IPS-18a (cell line): ENCODE results near the gene ZEB2.

Experiments
- H3K27ac ChIP-seq: one replicate; pipeline ENCODE4 v1.5.1; 2013; ENCODE audit warnings: low read length
- H3K27me3 ChIP-seq: one replicate; pipeline ENCODE4 v1.6.1; 2013; ENCODE audit warnings: mild to moderate bottlenecking, low read length; ENCODE audit not compliant: control insufficient read depth, insufficient read depth
- H3K36me3 ChIP-seq: one replicate; pipeline ENCODE4 v1.6.1; 2013; ENCODE audit warnings: low read depth, low read length; ENCODE audit not compliant: control insufficient read depth
- H3K4me1 ChIP-seq: one replicate; pipeline ENCODE4 v1.6.1; 2013; ENCODE audit warnings: low read depth, low read length; ENCODE audit not compliant: control insufficient read depth
- H3K4me3 ChIP-seq: one replicate; pipeline ENCODE4 v1.5.1; 2013; ENCODE audit warnings: low read length
- H3K9ac ChIP-seq: one replicate; pipeline ENCODE4 v1.6.1; 2013; ENCODE audit warnings: mild to moderate bottlenecking, low read length, moderate library complexity
- H3K9me3 ChIP-seq: one replicate; pipeline ENCODE4 v1.6.1; 2013; ENCODE audit warnings: low read depth, low read length; ENCODE audit not compliant: control insufficient read depth

ZEB2 gene

GRCh38 chr2:144465749-144466148, 54.2 kb downstream of the ZEB2 start:
- Histone ChIP-seq H3K27me3 (no peaks in the 10 kb centered on the region), H3K36me3 (no peaks in the 10 kb centered on the region), H3K9me3 (no peaks in the 10 kb centered on the region), H3K27ac (no peak overlapping the region), H3K9ac (no peak overlapping the region), H3K4me1 (peaks cover 40% of the 10 kb centered on the region), H3K4me3 (no peak overlapping the region)

- Histone ChIP-seq H3K9ac (no peak overlapping the region), H3K27me3 (no peaks in the 10 kb centered on the region), H3K4me3 (no peak overlapping the region), H3K27ac (no peak overlapping the region), H3K36me3 (no peaks in the 10 kb centered on the region), H3K4me1 (peaks cover 34% of the 10 kb centered on the region), H3K9me3 (no peaks in the 10 kb centered on the region)
These were observed 55.2 kb downstream of the ZEB2 start for GRCh38 chr2:144464730-144465129.

- H3K4me3 ChIP-seq: no peak overlapping the region
- no peak overlapping the region for H3K27ac ChIP-seq
- no peaks in the 10 kb centered on the region for H3K9me3 ChIP-seq
- no peaks in the 10 kb centered on the region for H3K27me3 ChIP-seq
- no peaks in the 10 kb centered on the region for H3K36me3 ChIP-seq
- peaks cover 21% of the 10 kb centered on the region for H3K4me1 ChIP-seq
- no peak overlapping the region for H3K9ac ChIP-seq
These were observed 56.7 kb downstream of the ZEB2 start for GRCh38 chr2:144463266-144463665.

GRCh38 chr2:144462266-144462665, 57.7 kb downstream of the ZEB2 start:
- Histone ChIP-seq H3K27me3 (no peaks in the 10 kb centered on the region), H3K9me3 (no peaks in the 10 kb centered on the region), H3K27ac (no peak overlapping the region), H3K4me1 (peaks cover 11% of the 10 kb centered on the region), H3K4me3 (no peak overlapping the region), H3K9ac (no peak overlapping the region), H3K36me3 (no peaks in the 10 kb centered on the region)

- no peaks in the 10 kb centered on the region for H3K27me3 ChIP-seq
- H3K27ac ChIP-seq: no peak overlapping the region
- no peaks in the 10 kb centered on the region for H3K36me3 ChIP-seq
- no peak overlapping the region for H3K4me3 ChIP-seq
- H3K9me3 ChIP-seq: no peaks in the 10 kb centered on the region
- H3K9ac ChIP-seq: no peak overlapping the region
- peaks cover 11% of the 10 kb centered on the region for H3K4me1 ChIP-seq
These were observed 58.6 kb downstream of the ZEB2 start for GRCh38 chr2:144461308-144461766.

- H3K4me3 ChIP-seq: no peak overlapping the region
- H3K27ac ChIP-seq: no peak overlapping the region
- no peak overlapping the region for H3K9ac ChIP-seq
- H3K4me1 ChIP-seq: peaks cover 11% of the 10 kb centered on the region
- no peaks in the 10 kb centered on the region for H3K27me3 ChIP-seq
- H3K9me3 ChIP-seq: no peaks in the 10 kb centered on the region
- H3K36me3 ChIP-seq: no peaks in the 10 kb centered on the region
These were observed 59.1 kb downstream of the ZEB2 start for GRCh38 chr2:144460727-144461307.

- peaks cover 14% of the 10 kb centered on the region for H3K4me1 ChIP-seq
- H3K9me3 ChIP-seq: no peaks in the 10 kb centered on the region
- no peaks in the 10 kb centered on the region for H3K27me3 ChIP-seq
- no peak overlapping the region for H3K27ac ChIP-seq
- no peak overlapping the region for H3K4me3 ChIP-seq
- no peaks in the 10 kb centered on the region for H3K36me3 ChIP-seq
- H3K9ac ChIP-seq: no peak overlapping the region
These were observed 60.0 kb downstream of the ZEB2 start for GRCh38 chr2:144459937-144460336.

GRCh38 chr2:144459286-144459685, 60.6 kb downstream of the ZEB2 start:
- H3K36me3 ChIP-seq: no peaks in the 10 kb centered on the region
- H3K27me3 ChIP-seq: no peaks in the 10 kb centered on the region
- H3K4me1 ChIP-seq: peaks cover 20% of the 10 kb centered on the region
- H3K9ac ChIP-seq: no peak overlapping the region
- H3K4me3 ChIP-seq: no peak overlapping the region
- no peaks in the 10 kb centered on the region for H3K9me3 ChIP-seq
- H3K27ac ChIP-seq: no peak overlapping the region

GRCh38 chr2:144458541-144458940, 61.4 kb downstream of the ZEB2 start:
- Histone ChIP-seq H3K27me3 (no peaks in the 10 kb centered on the region), H3K9me3 (no peaks in the 10 kb centered on the region), H3K9ac (no peak overlapping the region), H3K36me3 (no peaks in the 10 kb centered on the region), H3K27ac (no peak overlapping the region), H3K4me1 (peaks cover 23% of the 10 kb centered on the region), H3K4me3 (no peak overlapping the region)

GRCh38 chr2:144456680-144457079, 63.2 kb downstream of the ZEB2 start:
- H3K4me1 ChIP-seq: peaks cover 41% of the 10 kb centered on the region
- H3K36me3 ChIP-seq: no peaks in the 10 kb centered on the region
- H3K27ac ChIP-seq: no peak overlapping the region
- no peaks in the 10 kb centered on the region for H3K27me3 ChIP-seq
- H3K9me3 ChIP-seq: no peaks in the 10 kb centered on the region
- H3K9ac ChIP-seq: no peak overlapping the region
- no peak overlapping the region for H3K4me3 ChIP-seq

- no peaks in the 10 kb centered on the region for H3K36me3 ChIP-seq
- H3K27ac ChIP-seq: no peak overlapping the region
These were observed 63.9 kb downstream of the ZEB2 start for GRCh38 chr2:144455987-144456386.

GRCh38 chr2:144454466-144455287, 65.2 kb downstream of the ZEB2 start:
- peaks cover 37% of the 10 kb centered on the region for H3K4me1 ChIP-seq
- H3K9me3 ChIP-seq: no peaks in the 10 kb centered on the region
- no peak overlapping the region for H3K9ac ChIP-seq
- no peaks in the 10 kb centered on the region for H3K27me3 ChIP-seq
- no peaks in the 10 kb centered on the region for H3K36me3 ChIP-seq
- H3K27ac ChIP-seq: no peak overlapping the region
- H3K4me3 ChIP-seq: no peak overlapping the region

More at GRCh38 chr2:144455987-144456386, 63.9 kb downstream of the ZEB2 start:
- Histone ChIP-seq H3K4me1 (peaks cover 41% of the 10 kb centered on the region), H3K27me3 (no peaks in the 10 kb centered on the region), H3K4me3 (no peak overlapping the region), H3K9ac (no peak overlapping the region), H3K9me3 (no peaks in the 10 kb centered on the region)
